HCT116 (cell line): ENCODE results near the gene HBG1. TPM values are rescaled to one million over a fixed set of nuclear protein-coding genes. Genes with fewer than 3 reads are reported as not detected.

Experiments used
- ATAC-seq: fragments of 200-7000 bp; cut with Tn5 transposase; 2 replicates; pipeline ENCODE4 v1.9.1; 2020; ENCODE audit warnings: mild to moderate bottlenecking, moderate library complexity
- BruUV-seq: library from RNA; stranded (reverse); fragments of 400-500 nt; replicated peaks from 2 replicates; lab custom pipeline; 2021; lab: Mats Ljungman, UMichigan
- CTCF ChIA-PET: fragments of 300-600 bp; sonication (Branson Sonifier 250); formaldehyde crosslinking; loops from one replicate; lab custom pipeline; 2021; ENCODE audit warnings: antibody characterized with exemption; lab: Charles Lee
- POLR2A ChIA-PET: fragments of 300-600, 350-600 bp; sonication (Branson Sonifier 250); formaldehyde crosslinking; loops from one replicate; lab custom pipeline; 2021; ENCODE audit warnings: antibody characterized with exemption; lab: Charles Lee
- RAD21 ChIA-PET, 2 experiments: fragments of 300-600 bp; sonication (Branson Sonifier 250); formaldehyde crosslinking; loops; one replicate each; lab custom pipeline; 2023; ENCODE audit warnings: low total read pairs in 2 of 2; ENCODE audit not compliant: uncharacterized antibody in 2 of 2, unreplicated experiment in 2 of 2, low non-redundant PET in 1 of 2; lab: Charles Lee
- DNase-seq: peaks from one replicate; pipeline ENCODE4 v3.0.0-alpha.2; 2010; ENCODE audit warnings: low read depth, low spot score
- H2AFZ ChIP-seq: fragments of 200-600 bp; shearing (Covaris generic), sonication (generic); 2 replicates; pipeline ENCODE4 v1.6.1; 2017; ENCODE audit warnings: low read depth, mixed run types, mixed read lengths, antibody characterized with exemption, low read length; ENCODE audit not compliant: poor library complexity, severe bottlenecking
- H3K27ac ChIP-seq: 2 replicates; pipeline ENCODE4 v1.5.1; 2012; ENCODE audit warnings: low read depth, low read length
- H3K27me3 ChIP-seq: fragments of 200-600 bp; sonication (generic); 2 replicates; pipeline ENCODE4 v1.6.1; 2016; ENCODE audit warnings: mixed run types, low read length, mixed read lengths; ENCODE audit not compliant: insufficient read depth
- H3K36me3 ChIP-seq, 2 experiments: fragments of 200-500 bp in 1 of 2; fragments of 200-600 bp in 1 of 2; sonication (Bioruptor generic) in 1 of 2; sonication (generic) in 1 of 2; 2 replicates each; pipeline versions ENCODE4 v1.5.1 to v1.6.1; 2014 to 2016; ENCODE audit warnings: low read length in 2 of 2, inconsistent platforms in 1 of 2, mixed read lengths in 1 of 2, mixed run types in 1 of 2; ENCODE audit not compliant: insufficient read depth in 2 of 2, control insufficient read depth in 1 of 2
- H3K4me1 ChIP-seq, 2 experiments: fragments of 200-600 bp in 1 of 2; sonication (generic) in 1 of 2; 2 replicates each; pipeline versions ENCODE4 v1.5.1 to v1.6.1; 2012 to 2017; ENCODE audit warnings: low read length in 2 of 2, inconsistent platforms in 1 of 2, mild to moderate bottlenecking in 1 of 2, mixed read lengths in 1 of 2, mixed run types in 1 of 2, moderate library complexity in 1 of 2; ENCODE audit not compliant: insufficient read depth in 2 of 2, control insufficient read depth in 1 of 2
- H3K4me2 ChIP-seq: fragments of 200-600 bp; sonication (generic); 2 replicates; pipeline ENCODE4 v1.6.1; 2017; ENCODE audit warnings: mixed run types, low read length, mixed read lengths
- H3K4me3 ChIP-seq, 2 experiments: fragments of 200-600 bp in 1 of 2; sonication (generic) in 1 of 2; replicated peaks in 1 of 2; 2 replicates each; pipeline ENCODE4 v1.5.1; 2011 to 2016; ENCODE audit warnings: low read length in 2 of 2, control low read depth in 1 of 2, low read depth in 1 of 2, mild to moderate bottlenecking in 1 of 2, mixed read lengths in 1 of 2, mixed run types in 1 of 2
- H3K79me2 ChIP-seq: fragments of 200-600 bp; sonication (generic); 2 replicates; pipeline ENCODE4 v1.6.1; 2017; ENCODE audit warnings: mild to moderate bottlenecking, mixed run types, low read length, moderate library complexity, mixed read lengths; ENCODE audit not compliant: insufficient read depth
- H3K9ac ChIP-seq: fragments of 200-600 bp; sonication (generic); 2 replicates; pipeline ENCODE4 v1.6.1; 2016; ENCODE audit warnings: low read length, mixed read lengths
- H3K9me2 ChIP-seq: fragments of 200-600 bp; sonication (generic), shearing (Covaris generic); 2 replicates; pipeline ENCODE4 v1.6.1; 2017; ENCODE audit warnings: mixed run types, mild to moderate bottlenecking, moderate library complexity; ENCODE audit not compliant: insufficient read depth
- H3K9me3 ChIP-seq, 2 experiments: fragments of 200-500 bp in 1 of 2; fragments of 200-600 bp in 1 of 2; sonication (Bioruptor generic) in 1 of 2; sonication (generic) in 1 of 2; 2 replicates each; pipeline ENCODE4 v1.6.1; 2014 to 2017; ENCODE audit warnings: low read length in 2 of 2, mixed read lengths in 2 of 2, inconsistent platforms in 1 of 2, low read depth in 1 of 2, mild to moderate bottlenecking in 1 of 2, mixed run types in 1 of 2, moderate library complexity in 1 of 2; ENCODE audit not compliant: control insufficient read depth in 1 of 2, insufficient read depth in 1 of 2
- H4K20me1 ChIP-seq: fragments of 200-600 bp; sonication (generic), shearing (Covaris generic); 2 replicates; pipeline ENCODE4 v1.6.1; 2017; ENCODE audit warnings: mixed run types, mild to moderate bottlenecking, moderate library complexity; ENCODE audit not compliant: insufficient read depth
- ATF3 ChIP-seq: IDR thresholded peaks from 2 replicates; pipeline ENCODE4 v1.6.1; 2012
- CEBPB ChIP-seq: IDR thresholded peaks from 2 replicates; pipeline ENCODE4 v1.6.1; 2012; ENCODE audit warnings: low read depth
- CTCF ChIP-seq, 3 experiments: fragments of 200-600 bp in 1 of 3; sonication (generic) in 1 of 3; IDR thresholded peaks in 2 of 3; conservative IDR thresholded peaks in 1 of 3; 2 replicates each; pipeline ENCODE4 v1.5.1; 2012 to 2017; ENCODE audit warnings: low read depth in 2 of 3, low read length in 2 of 3, antibody characterized with exemption in 1 of 3, borderline replicate concordance in 1 of 3, control low read depth in 1 of 3, mild to moderate bottlenecking in 1 of 3, mixed read lengths in 1 of 3, mixed run types in 1 of 3, moderate library complexity in 1 of 3; ENCODE audit not compliant: insufficient read depth in 1 of 3
- EGR1 ChIP-seq: IDR thresholded peaks from 2 replicates; pipeline ENCODE4 v1.6.1; 2012; ENCODE audit warnings: low read depth
- EZH2 ChIP-seq: fragments of 200-600 bp; sonication (generic); IDR thresholded peaks from 2 replicates; pipeline ENCODE4 v1.6.1; 2017; ENCODE audit warnings: antibody characterized with exemption, mixed run types
- JUND ChIP-seq: IDR thresholded peaks from 2 replicates; pipeline ENCODE4 v1.6.1; 2012
- POLR2A ChIP-seq: IDR thresholded peaks from 2 replicates; pipeline ENCODE4 v1.7.0; 2011; ENCODE audit warnings: borderline replicate concordance; ENCODE audit not compliant: insufficient read depth, insufficient read length; ENCODE audit errors: extremely low read depth
- RAD21 ChIP-seq: IDR thresholded peaks from 2 replicates; pipeline ENCODE4 v1.6.1; 2012; ENCODE audit warnings: low read depth, mild to moderate bottlenecking
- SIN3A ChIP-seq: IDR thresholded peaks from 2 replicates; pipeline ENCODE4 v1.6.1; 2012; ENCODE audit warnings: low read depth
- SP1 ChIP-seq: IDR thresholded peaks from 2 replicates; pipeline ENCODE4 v1.6.1; 2012; ENCODE audit warnings: low read depth
- SRF ChIP-seq: IDR thresholded peaks from 2 replicates; pipeline ENCODE4 v1.6.1; 2012; ENCODE audit warnings: low read depth
- intact Hi-C: fragments of 100-400 bp; cut with micrococcal nuclease; formaldehyde crosslinking; loops from 2 replicates; pipeline ENCODE4 v1.10.0; 2022
- total RNA-seq: library from RNA; stranded (reverse); gene quantifications from one replicate; pipeline ENCODE4 v1.2.1, GENCODE V29; 2021; ENCODE audit not compliant: unreplicated experiment
- TF ChIP-seq, protein P1 (sequence below): IDR thresholded peaks from 2 replicates; pipeline ENCODE4 v1.6.1; 2012
- TF ChIP-seq, protein P2 (sequence below): IDR thresholded peaks from 2 replicates; pipeline ENCODE4 v1.6.1; 2012; ENCODE audit warnings: low read depth

Gene HBG1
- total RNA-seq, 1 experiment from 2014 or later, result 3.6 TPM

DNA sequence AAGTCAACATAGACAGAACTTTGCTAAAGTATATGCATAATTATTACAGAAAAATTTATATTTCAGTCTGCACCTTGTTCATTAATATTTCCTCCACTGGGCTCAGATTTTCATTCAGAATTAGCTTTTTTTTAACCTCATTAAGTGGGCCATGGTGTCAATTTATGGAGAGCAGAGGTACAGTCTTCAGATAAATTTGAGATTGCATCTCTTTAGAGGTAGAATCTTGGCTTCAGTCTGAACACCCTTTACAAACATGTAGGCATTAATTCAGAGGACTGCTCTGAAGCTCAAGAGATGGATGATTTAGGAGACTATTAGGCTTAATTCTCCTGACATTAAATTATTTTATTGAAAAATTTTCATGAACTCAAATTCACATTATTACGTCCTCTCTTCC lies 19.4 kb downstream of the HBG1 start:
- H3K4me2 ChIP-seq, result no peak overlapping the region
- POLR2A ChIA-PET, result no interaction called here
- H3K9ac ChIP-seq, result no peak overlapping the region
- H3K36me3 ChIP-seq, result no peaks in the 10 kb centered on the region
- TF ChIP-seq JUND (no peak), RAD21 (no peak), EZH2 (no peak), ATF3 (no peak), EGR1 (no peak), SRF (no peak), CTCF (IDR thresholded peaks at IDR 0.05 in 2 of 3, conservative IDR thresholded peaks at IDR 0.05 in 1 of 3; ENCODE audit: borderline replicate concordance in 1 of 3, insufficient read depth in 1 of 3, low read depth in 2 of 3, low read length in 2 of 3) (no peak), SIN3A (no peak), POLR2A (no peak), CEBPB (no peak), SP1 (no peak)
- TF ChIP-seq, protein P1, sequence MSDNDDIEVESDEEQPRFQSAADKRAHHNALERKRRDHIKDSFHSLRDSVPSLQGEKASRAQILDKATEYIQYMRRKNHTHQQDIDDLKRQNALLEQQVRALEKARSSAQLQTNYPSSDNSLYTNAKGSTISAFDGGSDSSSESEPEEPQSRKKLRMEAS, result no peak
- TF ChIP-seq, protein P2, sequence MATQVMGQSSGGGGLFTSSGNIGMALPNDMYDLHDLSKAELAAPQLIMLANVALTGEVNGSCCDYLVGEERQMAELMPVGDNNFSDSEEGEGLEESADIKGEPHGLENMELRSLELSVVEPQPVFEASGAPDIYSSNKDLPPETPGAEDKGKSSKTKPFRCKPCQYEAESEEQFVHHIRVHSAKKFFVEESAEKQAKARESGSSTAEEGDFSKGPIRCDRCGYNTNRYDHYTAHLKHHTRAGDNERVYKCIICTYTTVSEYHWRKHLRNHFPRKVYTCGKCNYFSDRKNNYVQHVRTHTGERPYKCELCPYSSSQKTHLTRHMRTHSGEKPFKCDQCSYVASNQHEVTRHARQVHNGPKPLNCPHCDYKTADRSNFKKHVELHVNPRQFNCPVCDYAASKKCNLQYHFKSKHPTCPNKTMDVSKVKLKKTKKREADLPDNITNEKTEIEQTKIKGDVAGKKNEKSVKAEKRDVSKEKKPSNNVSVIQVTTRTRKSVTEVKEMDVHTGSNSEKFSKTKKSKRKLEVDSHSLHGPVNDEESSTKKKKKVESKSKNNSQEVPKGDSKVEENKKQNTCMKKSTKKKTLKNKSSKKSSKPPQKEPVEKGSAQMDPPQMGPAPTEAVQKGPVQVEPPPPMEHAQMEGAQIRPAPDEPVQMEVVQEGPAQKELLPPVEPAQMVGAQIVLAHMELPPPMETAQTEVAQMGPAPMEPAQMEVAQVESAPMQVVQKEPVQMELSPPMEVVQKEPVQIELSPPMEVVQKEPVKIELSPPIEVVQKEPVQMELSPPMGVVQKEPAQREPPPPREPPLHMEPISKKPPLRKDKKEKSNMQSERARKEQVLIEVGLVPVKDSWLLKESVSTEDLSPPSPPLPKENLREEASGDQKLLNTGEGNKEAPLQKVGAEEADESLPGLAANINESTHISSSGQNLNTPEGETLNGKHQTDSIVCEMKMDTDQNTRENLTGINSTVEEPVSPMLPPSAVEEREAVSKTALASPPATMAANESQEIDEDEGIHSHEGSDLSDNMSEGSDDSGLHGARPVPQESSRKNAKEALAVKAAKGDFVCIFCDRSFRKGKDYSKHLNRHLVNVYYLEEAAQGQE, result no peak
- TF ChIP-seq, all 23 proteins: peak for 0
- Histone ChIP-seq H3K9me3 (no peaks in the 10 kb centered on the region), H3K27ac (no peak overlapping the region), H3K4me1 (no peaks in the 10 kb centered on the region), H2AFZ (no peak overlapping the region), H3K4me3 (no peak overlapping the region), H4K20me1 (no peaks in the 10 kb centered on the region), H3K27me3 (peaks cover 12% of the 10 kb centered on the region), H3K9me2 (no peaks in the 10 kb centered on the region), H3K79me2 (no peaks in the 10 kb centered on the region)
- intact Hi-C loops, result no loop called here
- RAD21 ChIA-PET, result no interaction called here
- no peak for DNase-seq
- no peak for ATAC-seq
- CTCF ChIA-PET, result no interaction called here
- BruUV-seq, result no TSS peak
